ENCODE results near the gene ZC3H10. TPM values are rescaled to one million over a fixed set of nuclear protein-coding genes. Genes with fewer than 3 reads are reported as not detected.

Gene ZC3H10
- total RNA-seq (2014; rRNA removed; shearing (Covaris generic)): 4.2 and 5.4 TPM in 2 replicates
- 2.2 and 2.7 TPM in 2 replicates for polyA plus RNA-seq (2016; fragmentation: Nextera tagmentation; extraction: Ambion mirVana)
- long read RNA-seq, full-length matches to known transcripts: 4 of 4 reads
- long read RNA-seq, partial matches to known transcripts: 0 of 4 reads
- long read RNA-seq, other reads (novel, unspliced or antisense): 0 of 4 reads

- peaks cover 19% of the 10 kb centered on the region for H3K27me3 Mint-ChIP-seq (ENCODE audit: insufficient read depth, low read depth, poor library complexity)
- peak within 1 kb of the TSS; percentile 93 for H3K4me2 ChIP-seq
- peak within 1 kb of the TSS; percentile 94 for H3K4me3 Mint-ChIP-seq
- H3K4me1 Mint-ChIP-seq: peaks cover 19% of the 10 kb centered on the region
- peaks cover 46% of the 10 kb centered on the region for H3K36me3 Mint-ChIP-seq (ENCODE audit: low read depth)
- peaks cover 26% of the 10 kb centered on the region for H3F3A ChIP-seq (replicated peaks; ENCODE audit: low read depth)
- DNase-seq (ENCODE audit: low spot score): peak; percentile 99
- ATAC-seq: peak; percentile 77
- H3K27me3 ChIP-seq (ENCODE audit: insufficient read depth): no peaks in the 10 kb centered on the region
- peak within 1 kb of the TSS; percentile 96 for H3K27ac ChIP-seq (ENCODE audit: low read depth)
- H3K4me3 ChIP-seq: peak within 1 kb of the TSS; percentile 86
- H3K27ac Mint-ChIP-seq: peak within 1 kb of the TSS; percentile 100
- peaks cover 4% of the 10 kb centered on the region; the same call in 1 of the 2 replicates for H3K36me3 ChIP-seq (ENCODE audit: insufficient read depth)
- H3K79me2 ChIP-seq (replicated peaks; ENCODE audit: insufficient read depth): peaks cover 12% of the 10 kb centered on the region
- TF ChIP-seq ZNF331 (CRISPR knock-in tag; IDR thresholded peaks at IDR 0.05; ENCODE audit: low read depth) (no peak), CTCF (conservative IDR thresholded peaks at IDR 0.05; ENCODE audit: low read depth in 2 of 2) (peak; percentile 22 to 63; a peak in 3 of 4 replicates), CREB1 (CRISPR knock-in tag; IDR thresholded peaks at IDR 0.05; ENCODE audit: low read depth) (peak; percentile 97), ETS1 (IDR thresholded peaks at IDR 0.05) (peak; percentile 98), STAT1 (IDR thresholded peaks at IDR 0.05; ENCODE audit: unreplicated experiment) (no peak), NANOG (IDR thresholded peaks at IDR 0.05; ENCODE audit: borderline replicate concordance) (peak; percentile 66; the same call in 1 of the 2 replicates), POLR2AphosphoS5 (IDR thresholded peaks at IDR 0.05; ENCODE audit: low read depth) (peak; percentile 100)
- H3K9me3 Mint-ChIP-seq: peaks cover 6% of the 10 kb centered on the region; the same call in 2 of the 3 replicates
- H3K9me2 ChIP-seq (ENCODE audit: insufficient read depth): no peaks in the 10 kb centered on the region
- peaks cover 10% of the 10 kb centered on the region for H3K4me1 ChIP-seq (ENCODE audit: insufficient read depth)
- no peaks in the 10 kb centered on the region for H4K20me1 ChIP-seq (replicated peaks; ENCODE audit: insufficient read depth)
- H2AFZ ChIP-seq: no peak within 1 kb of the TSS
Observed at GRCh38 chr12:56117778-56118687, at the start of gene ZC3H10. ZC3H10 (plus strand) TSS chr12:56118266; CDS start chr12:56120563, 2,297 bp downstream.

- ATAC-seq (no peak), DNase-seq (ENCODE audit: low spot score) (no peak)
- Histone ChIP-seq H3K79me2 (replicated peaks; ENCODE audit: insufficient read depth) (no peaks in the 10 kb centered on the region), H3F3A (replicated peaks; ENCODE audit: low read depth) (0 out of 2 replicates have a peak, but pooled peaks cover 6% of the 10 kb centered on the region), H2AFZ (no peak overlapping the region), H3K9me2 (ENCODE audit: insufficient read depth) (no peaks in the 10 kb centered on the region), H3K27me3 (ENCODE audit: insufficient read depth) (no peaks in the 10 kb centered on the region), H3K4me2 (no peak overlapping the region), H4K20me1 (replicated peaks; ENCODE audit: insufficient read depth) (no peaks in the 10 kb centered on the region), H3K36me3 (ENCODE audit: insufficient read depth) (no peaks in the 10 kb centered on the region), H3K4me1 (ENCODE audit: insufficient read depth) (no peaks in the 10 kb centered on the region), H3K27ac (ENCODE audit: low read depth) (no peak overlapping the region), H3K4me3 (no peak overlapping the region)
- TF ChIP-seq STAT1 (IDR thresholded peaks at IDR 0.05; ENCODE audit: unreplicated experiment): no peak
- no peak for TF ChIP-seq JUNB (IDR thresholded peaks at IDR 0.05; ENCODE audit: unreplicated experiment)
- TF ChIP-seq ZNF114 (CRISPR knock-in tag; IDR thresholded peaks at IDR 0.05): no peak
- 0 out of 3 replicates have a peak, but pooled peaks cover under 1% of the 10 kb centered on the region for H3K36me3 Mint-ChIP-seq (ENCODE audit: low read depth)
- peaks cover 9% of the 10 kb centered on the region for H3K27me3 Mint-ChIP-seq (ENCODE audit: insufficient read depth, low read depth, poor library complexity)
- peaks cover under 1% of the 10 kb centered on the region; the same call in 1 of the 3 replicates for H3K9me3 Mint-ChIP-seq
- H3K27ac Mint-ChIP-seq: no peak overlapping the region
- H3K4me1 Mint-ChIP-seq: no peaks in the 10 kb centered on the region
- H3K4me3 Mint-ChIP-seq: no peak overlapping the region
Observed at GRCh38 chr12:56071648-56072047, 46.4 kb upstream of the ZC3H10 start.
